HG03064 (cell line): ENCODE results near the gene NOP53.
"Not testable (repeated sequence)": the region's sequence is repeated elsewhere in the genome, so short reads cannot be mapped to it uniquely, and the experiment has no call there.

Experiments used
- ATAC-seq: cut with Tn5 transposase; IDR thresholded peaks from one replicate; pipeline ENCODE4 v1.9.1; 2021; ENCODE audit warnings: low read depth; ENCODE audit not compliant: unreplicated experiment

NOP53 gene

DNA sequence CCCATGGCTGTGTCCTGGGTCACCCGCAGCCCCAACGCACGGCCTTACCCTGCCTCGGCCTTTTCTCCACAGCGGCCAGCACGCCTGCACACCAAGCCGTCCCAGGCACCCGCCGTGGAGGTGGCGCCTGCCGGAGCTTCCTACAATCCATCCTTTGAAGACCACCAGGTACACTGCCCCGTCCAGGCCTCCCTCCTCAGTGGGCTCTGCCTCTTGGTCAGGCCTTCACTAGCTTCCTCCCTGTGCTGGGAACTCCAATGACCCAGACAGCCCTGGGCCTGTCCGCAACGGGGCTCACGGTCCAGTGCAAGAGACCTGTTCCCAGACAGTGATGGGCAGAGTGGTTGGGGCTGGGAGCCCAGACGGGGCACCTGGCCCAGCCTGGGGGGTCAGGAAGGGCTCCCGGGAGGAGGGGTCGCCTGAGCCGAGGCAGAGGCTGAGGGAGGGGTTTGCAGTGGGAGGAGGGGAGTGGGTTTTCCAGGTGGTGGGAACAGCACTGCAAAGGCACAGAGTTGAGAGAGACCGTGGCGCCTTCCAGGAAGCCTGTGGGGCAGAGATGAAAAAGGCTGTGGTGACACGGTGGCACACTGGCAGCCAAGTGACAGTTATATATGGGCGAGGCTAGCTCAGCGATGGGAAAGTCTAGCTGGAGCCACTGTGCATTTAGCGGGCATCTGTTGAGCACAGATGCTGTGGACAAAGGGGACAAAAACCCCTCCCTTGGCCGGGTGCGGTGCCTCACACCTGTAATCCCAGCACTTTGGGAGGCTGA lies 7.3 kb downstream of the NOP53 start:
- no peak for ATAC-seq

DNA sequence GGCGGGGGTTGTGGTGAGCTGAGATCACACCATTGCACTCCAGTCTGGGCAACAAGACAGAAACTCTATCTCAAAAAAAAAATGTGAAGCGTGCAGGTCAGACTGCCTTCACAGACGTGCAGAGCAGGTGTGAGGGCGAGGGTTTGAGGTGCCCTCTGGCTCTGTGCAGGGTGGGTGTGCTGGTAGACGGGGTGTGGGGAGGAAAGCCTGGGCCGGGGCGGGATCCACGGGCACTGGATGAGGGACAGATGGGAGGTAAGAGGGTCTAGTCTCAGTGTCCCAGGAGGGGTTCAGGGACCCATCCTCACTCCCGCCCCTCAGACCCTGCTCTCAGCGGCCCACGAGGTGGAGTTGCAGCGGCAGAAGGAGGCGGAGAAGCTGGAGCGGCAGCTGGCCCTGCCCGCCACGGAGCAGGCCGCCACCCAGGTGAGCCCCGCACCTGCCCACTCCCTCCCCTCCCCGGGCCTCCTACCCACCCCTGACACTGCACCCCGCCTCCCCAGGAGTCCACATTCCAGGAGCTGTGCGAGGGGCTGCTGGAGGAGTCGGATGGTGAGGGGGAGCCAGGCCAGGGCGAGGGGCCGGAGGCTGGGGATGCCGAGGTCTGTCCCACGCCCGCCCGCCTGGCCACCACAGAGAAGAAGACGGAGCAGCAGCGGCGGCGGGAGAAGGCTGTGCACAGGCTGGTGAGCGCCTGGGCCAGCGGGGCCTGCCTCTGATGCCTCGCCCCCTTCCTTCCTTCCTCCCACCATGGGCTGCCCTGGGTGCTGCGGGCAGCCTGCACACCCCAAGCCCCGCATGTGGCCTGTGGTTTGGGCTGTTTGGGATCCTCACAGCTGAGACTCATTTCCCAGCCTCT lies 9.1 kb downstream of the NOP53 start:
- ATAC-seq, result no peak

DNA sequence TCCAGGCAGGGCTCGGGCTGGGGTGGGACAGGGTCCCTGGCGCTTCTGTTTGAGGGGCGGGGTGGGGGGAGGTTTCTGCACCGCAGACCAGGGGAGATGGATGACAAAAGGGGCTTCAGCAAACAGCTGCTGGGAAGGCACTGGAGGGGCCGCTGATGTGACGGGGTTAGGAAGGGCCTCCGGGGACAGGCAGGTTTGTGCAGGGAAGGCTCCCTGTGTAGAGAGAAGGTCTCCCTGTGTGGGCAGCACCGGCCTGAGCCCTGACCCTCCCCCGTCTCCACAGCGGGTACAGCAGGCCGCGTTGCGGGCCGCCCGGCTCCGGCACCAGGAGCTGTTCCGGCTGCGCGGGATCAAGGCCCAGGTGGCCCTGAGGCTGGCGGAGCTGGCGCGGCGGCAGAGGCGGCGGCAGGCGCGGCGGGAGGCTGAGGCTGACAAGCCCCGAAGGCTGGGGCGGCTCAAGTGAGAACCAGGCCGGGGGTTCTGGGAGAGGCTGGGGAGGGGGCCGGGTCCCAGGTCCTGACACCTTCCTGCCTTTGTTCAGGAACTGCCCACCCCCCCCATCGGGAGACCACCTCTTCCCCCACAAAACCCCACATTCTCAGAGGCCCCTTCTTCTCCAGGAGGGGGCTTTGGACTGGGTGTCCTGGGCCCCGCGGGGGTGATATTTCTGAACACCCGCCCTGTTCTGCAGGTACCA lies 9.9 kb downstream of the NOP53 start:
- no peak for ATAC-seq

DNA sequence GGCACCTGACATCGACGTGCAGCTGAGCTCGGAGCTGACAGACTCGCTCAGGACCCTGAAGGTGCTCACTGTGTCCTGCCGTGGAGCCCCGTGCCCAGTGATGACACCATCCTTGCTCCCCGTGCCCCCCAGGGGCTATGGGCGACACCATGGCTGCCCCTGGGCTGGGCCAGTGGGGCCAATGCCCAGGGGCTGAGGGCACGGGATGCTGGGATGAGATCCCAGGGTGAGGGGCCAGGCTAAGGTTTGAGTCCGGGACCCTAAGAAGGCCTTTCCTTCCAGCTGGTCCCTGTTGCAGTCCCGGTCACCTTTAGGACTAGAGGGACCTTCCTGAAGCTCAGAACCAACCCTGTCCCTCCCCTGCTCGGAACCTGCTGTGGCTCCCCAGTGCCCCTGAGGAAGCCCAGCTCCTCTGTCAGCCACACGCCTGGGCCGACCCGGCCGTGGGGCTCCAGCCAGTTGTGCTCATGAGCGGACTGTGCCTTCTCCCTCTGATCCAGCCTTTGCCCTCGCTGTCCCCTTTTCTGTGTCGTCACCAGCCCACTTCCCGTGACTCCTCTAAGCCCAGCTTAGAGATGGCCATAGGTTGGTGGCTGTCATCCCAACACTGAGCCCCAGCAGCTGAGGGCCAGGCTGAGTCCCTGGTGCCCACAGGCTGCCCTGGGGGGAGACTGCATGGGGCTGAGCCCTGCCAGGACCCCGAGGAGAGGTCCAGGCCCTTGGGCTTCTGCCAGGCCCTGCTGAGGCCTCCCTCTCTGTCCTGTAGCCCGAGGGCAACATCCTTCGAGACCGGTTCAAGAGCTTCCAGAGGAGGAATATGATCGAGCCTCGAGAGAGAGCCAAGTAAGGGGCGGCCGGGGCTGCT lies 10.6 kb downstream of the NOP53 start:
- no peak for ATAC-seq

DNA sequence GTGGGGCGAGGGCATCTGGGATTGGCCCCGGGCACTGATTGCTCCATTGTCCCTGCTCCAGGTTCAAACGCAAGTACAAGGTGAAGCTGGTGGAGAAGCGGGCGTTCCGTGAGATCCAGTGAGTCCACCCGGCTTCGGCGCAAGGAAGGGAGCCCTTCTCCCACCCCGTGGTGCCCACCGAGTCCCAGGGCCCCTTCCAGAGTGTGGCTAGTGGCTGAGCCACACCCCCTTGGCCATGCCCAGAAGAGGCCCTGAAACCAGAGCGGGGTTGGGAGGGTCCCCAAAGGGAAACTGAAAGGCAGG lies 11.2 kb downstream of the NOP53 start:
- ATAC-seq, result no peak

DNA sequence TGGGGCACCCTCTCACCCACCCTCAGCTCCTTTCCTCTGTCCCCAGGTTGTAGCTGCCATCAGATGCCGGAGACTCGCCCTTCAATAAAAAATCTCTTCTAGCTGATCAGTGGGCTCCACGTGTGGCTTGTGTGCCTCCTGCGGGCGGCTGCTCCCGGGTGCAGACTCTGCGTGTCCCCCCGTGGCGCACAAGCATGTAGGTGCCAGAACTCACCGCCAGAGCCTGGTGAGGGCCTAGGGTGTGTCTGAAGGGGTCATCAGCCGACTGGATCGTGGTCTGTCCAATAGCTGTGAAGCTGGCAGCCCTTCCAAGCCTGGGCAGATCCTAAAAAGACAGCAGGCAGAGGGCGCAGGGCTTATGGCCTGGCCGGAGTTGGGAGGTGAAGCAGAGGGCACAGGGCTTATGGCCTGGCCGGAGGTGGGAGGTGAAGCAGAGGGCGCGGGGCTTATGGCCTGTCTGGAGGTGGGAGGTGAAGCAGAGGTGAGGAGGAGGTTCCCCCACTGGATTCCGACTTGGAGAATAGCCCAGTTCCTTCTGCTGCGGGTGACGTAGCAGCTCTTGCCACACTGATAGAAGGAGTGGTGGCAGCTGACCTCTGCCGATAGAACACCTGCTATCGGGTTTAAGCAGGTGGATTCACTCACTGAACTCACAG lies 11.7 kb downstream of the NOP53 start:
- ATAC-seq, result no peak

DNA sequence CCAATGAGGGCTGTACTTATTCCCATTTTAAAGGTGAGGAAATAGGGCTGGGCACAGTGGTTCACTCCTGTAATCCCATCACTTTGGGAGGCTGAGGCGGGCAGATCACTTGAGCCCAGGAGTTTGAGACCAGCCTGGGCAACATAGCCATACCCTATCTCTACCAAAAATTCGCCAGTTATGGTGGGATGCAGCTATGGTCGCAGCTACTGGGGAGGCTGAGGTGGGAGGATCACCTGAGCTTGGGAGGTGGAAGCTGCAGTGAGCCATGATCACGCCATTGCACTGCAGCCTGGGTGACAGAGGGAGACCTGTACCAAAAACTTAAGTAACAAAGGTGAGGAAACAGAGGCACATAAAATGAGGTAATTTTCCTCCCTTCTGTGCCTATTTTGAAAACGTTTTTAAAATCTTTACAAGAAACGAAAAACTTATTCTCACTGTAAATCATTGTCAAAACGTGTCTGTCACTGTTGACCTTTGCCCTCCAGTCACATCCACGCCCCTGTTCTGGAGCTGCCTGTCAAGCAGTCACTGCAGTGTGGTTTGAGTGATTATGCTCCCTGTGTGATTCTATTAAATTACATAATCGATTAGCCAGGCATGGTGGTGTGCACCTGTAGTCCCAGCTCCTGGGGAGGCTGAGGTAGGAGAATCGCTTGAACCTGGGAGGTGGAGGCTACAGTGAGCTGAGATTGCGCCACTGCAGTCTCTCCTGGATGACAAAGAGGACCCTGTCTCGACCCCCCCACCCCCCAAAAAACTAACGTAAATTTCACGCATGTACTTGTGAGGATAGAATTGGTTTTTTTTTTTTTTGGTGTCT lies 12.5 kb downstream of the NOP53 start:
- no peak for ATAC-seq

DNA sequence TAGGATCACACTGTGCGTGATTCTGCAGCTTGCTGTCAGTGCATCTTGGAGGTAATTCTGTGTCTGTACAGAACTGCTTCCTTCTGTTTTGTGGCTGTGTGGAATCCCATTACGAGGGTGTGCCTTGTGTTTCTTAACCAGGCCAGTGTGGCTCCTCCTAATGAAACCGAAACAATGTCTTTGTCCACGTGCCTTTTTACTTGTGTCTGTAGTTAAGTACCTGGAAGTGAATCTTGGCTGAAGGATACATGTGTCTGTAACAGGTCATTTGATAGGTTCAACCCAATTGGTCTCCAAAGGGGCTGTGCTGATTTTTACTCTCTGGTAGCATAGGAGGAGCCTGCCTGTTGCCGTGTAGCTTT lies 13.1 kb downstream of the NOP53 start:
- ATAC-seq, result no peak

DNA sequence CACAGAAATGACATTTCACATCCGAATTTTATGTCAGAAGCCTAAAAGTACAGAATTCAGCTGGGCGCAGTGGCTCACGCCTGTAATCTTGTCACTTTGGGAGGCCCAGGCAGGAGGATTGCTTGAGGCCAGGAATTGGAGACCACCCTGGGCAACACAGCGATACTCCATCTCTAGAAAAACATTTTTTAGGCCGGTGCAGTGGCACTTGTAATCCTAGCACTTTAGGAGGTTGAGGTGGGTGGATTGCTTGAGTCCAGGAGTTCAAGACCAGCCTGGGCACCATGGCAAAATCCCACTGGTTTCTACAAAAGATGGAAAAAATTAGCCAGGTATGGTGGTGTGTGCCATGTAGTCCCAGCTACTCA lies 15.3 kb downstream of the NOP53 start:
- ATAC-seq, result no peak

DNA sequence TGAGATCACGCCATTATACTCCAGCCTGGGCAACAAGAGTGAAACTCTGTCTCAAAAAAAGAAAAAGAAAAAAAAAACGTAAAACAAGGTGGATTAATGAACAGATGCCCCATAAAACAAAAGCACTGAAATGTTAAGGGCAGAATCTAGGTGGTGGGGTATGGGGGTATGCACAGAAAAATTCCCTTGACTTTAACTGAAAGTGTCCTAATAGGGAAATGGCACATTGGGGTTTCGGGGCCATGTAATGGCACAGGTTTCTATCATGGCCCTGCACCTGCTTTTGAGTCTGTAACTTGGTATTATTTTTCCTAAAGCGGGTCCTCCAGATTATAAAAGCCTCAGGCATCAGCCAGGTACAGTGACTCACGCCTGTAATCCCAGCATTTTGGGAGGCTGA lies 16.2 kb downstream of the NOP53 start:
- no peak for ATAC-seq

DNA sequence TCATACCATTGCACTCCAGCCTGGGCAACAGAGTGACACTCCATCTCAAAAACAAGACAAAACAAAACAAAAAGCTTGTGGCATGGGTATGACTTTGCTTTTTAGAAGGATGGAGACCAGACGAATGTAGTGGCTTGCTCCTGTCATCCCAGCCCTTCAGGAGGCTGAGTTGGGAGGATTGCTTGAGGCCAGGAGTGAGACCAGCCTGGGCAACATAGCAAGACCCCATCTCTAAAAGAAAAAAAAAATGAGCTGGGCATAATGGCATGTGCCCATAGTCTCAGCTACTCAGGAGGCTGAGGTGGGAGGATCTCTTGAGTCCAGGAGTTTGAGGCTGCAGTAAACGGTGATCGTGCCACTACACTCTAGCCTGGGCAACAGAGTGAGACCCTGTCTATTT lies 16.8 kb downstream of the NOP53 start:
- ATAC-seq, result no peak

DNA sequence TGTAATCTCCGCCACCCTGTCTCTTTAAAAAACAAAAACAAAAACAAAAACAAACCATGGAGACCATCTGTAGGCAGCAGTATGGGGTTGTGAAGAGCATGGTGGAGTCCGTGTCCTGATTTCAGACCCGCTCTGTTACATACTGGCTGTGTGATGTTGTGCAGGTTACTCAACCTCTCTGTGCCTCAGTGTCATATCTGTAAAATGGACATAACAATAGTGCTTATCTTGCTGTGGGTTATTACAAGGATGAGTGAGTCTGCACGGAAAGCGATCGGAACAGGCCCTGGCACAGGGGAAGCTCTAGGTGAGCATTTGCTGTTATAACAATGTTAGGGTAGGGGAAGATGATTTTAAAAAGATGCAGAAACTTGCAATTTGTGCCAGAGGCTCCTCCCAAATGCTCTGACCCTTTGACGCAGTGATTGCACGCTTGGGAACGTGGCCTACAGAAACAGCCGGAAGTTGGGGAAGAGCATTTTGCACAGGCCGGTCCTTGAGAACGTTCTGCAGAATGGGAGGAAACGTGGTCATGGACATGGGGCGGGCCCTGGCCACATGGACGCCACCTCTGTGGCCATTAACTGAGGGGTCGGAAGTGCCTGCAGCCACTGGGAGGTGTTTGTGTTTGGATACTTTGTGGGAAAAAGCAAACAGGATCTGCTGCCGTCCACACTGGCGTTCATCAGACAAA lies 17.4 kb downstream of the NOP53 start:
- ATAC-seq, result no peak

DNA sequence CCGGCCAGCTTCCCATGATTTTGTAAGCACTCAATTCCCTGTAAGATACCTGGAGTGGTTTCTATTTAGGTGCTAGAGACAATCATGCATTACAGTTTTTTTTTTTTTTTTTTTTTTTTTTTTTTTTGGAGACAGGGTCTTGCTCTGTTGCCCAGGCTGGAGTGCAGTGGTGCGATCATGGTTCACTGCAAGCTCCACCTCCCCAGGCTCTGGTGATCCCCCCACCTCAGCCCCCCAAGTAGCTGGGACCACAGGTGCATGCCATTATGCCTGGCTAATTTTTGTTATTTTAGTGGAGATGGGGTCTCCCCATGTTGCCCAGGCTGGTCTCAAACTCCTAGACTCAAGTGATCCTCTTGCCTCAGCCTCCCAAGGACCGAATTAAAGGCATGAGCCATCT lies 19.4 kb downstream of the NOP53 start:
- not testable (repeated sequence) for ATAC-seq

DNA sequence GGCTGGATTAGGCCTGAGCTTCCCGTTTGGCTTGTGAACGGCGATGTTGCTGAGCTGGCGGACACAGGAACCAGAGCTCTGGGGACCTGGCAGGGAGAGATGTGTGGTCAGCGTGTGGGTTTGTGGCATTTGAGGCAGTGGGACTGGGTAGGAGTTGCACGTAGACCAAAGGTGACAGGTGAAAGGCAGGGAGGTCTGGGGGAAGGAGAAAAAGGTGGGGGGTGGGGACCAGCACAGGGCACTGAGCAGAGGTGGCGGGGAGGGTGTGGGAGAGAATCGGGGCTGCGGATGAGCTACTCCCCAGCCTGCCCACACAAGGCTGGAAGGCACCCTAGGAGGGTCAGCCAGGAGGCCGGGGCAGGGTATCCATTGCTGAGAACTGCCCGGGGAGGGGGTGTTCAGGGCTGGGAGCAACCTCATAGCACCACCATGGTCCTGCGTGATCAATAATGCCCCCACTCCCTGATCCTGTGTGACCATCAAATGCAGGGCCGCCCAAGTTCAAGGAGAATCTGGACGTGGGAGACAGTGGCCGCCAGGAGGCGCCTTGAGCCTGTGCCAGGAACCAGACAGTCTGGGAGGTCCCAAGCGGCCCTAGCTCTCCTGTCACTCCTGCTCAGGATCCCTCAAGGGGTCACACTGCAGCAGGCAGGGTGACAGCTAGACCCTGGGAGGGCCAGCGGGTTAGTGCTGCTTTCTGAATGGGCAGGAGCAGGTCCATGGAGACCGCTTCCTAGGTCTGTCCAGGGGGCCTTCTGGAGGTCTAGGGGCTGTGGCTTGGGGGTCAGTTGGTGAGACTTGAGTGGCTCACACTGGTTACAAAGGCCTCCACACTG lies 20.4 kb downstream of the NOP53 start:
- ATAC-seq, result no peak

DNA sequence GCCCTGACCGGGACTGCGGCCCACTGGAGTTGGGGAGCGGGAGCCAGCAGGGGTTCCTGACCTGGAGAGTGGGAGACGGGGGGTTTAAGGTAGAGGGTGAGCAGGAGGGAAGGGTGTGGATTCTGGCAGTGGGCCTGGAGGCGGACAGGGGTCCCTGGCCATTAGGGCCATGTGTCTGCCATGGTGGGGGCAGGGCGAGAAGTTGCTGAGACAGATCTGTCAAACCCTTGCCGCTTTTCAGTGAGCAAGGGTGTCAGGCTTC lies 20.9 kb downstream of the NOP53 start:
- ATAC-seq, result no peak

DNA sequence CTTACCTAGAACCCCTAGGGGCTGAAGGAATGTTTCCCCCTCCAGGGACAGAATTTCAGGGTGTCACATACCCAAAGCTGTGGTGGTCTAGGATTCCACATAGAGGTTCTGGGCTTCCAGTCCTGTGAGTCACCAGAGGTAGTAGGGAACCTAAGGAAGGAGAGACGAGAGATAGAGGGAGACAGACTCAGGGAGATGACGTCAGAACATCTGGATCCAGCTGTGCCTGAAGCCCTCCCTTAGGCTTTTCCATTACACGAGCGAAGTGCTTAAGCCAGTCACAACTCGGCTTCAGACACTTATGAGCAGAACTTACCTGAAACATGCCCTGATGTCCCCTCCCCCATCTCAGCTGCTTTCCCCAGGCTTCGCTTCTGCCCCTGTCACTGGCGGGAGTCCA lies 21.3 kb downstream of the NOP53 start:
- ATAC-seq, result no peak

DNA sequence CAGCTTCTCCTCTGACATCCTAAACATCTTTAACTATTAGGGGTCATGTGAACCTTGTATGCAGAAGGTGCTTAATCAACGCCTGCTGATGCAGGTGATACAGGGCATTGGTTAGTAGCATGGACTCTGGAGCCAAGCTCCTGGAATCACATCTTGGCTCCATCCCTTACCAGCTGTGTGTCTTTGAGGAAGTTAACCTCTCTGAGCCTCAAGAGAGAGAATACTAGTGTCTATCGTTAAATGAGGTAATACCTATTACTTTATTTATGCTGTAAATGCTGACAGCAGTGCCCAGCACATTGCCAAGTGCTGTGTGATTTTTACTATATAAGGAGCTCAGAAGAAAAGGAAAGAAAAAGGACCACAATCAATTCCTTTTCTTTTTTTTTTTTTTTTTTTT lies 22.0 kb downstream of the NOP53 start:
- ATAC-seq, result no peak

DNA sequence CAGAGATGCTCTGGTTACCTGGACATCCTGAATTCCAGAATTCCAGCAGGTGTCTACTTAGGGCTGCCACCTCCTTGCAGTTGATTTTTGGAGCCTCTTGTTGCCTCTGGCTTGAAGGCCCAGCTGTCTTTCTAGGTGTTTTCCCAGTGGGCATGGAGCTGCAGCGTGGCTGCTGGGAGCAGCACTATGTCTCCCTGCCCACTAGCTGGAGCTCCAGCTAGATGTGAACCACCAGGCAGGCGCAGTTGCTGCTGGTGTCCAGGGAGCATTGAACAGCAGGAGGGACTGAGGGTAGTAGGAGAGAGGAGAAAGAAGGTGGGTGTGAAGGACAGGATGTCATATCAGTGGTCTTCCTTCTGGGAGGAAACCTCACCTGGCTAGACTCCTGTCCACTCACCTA lies 23.3 kb downstream of the NOP53 start:
- ATAC-seq, result no peak
